ENCODE data around the gene XCR1.
"Not testable (repeated sequence)": the region's sequence is repeated elsewhere in the genome, so short reads cannot be mapped to it uniquely, and the experiment has no call there.

XCR1 gene, protein sequence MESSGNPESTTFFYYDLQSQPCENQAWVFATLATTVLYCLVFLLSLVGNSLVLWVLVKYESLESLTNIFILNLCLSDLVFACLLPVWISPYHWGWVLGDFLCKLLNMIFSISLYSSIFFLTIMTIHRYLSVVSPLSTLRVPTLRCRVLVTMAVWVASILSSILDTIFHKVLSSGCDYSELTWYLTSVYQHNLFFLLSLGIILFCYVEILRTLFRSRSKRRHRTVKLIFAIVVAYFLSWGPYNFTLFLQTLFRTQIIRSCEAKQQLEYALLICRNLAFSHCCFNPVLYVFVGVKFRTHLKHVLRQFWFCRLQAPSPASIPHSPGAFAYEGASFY

DNA sequence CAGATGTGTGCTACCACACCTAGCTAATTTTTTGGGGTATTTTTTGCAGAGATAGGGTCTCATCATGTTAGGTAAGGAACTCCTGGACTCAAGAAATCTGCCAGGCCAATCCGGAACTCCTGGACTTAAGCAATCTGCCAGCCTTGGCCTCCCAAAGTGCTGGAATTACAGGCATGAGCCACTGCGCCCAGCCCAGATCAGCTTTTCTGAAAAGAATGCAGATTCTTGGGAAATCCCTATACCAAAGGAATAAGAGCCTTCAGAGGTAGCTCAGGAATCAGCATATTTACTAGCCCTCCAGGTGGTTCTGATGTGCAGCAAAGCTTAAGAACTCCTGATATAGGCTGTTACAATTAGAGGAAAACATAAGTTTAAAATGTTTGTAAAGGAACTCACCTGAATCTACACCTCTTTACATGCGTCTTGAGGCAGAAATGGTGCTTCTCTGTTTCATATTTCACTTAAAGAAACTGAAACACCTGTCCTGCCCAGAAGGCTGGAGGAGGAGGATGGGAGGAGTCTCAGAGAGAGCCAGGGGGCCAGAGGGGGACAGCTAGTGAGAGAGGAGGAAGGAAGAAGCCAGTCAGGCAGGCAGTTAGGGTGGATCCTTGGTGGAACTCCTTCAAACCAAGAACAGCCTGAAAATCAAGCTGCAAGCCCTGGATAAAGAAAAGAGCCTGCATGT, at the start of gene XCR1:
TSS of gene XCR1 (minus strand) at position 463 of the 685 bp plus-strand sequence. CDS start 5,536 bp downstream, outside the sequence.
- in situ Hi-C loops (cut with MboI; ENCODE audit: low sequenced_read_pairs), result no loop called here

DNA sequence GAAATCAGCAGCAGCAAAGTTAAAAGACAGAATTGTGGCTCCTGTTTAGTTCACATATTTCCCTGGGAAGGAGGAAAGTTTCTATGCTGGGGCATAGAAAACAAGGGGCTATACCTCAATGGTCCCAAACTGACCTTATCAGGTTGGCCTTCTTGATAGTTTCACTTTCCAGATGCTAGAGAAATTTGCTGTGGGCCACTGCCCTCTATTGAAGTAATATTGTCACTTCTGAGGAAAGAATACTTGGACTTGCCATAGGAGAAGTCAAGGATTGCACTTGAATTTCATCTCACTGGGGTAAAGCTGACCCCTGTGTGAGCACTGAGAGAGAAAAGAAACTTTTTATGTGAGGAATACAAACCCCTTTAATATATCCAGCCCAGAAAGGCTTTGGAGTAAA, 49.3 kb upstream of the XCR1 start:
- in situ Hi-C loops (cut with MboI; ENCODE audit: low sequenced_read_pairs), result loop anchor here (10.0 kb wide), 1 partner anchor 132 kb away; the partner anchor contains the start of gene CXCR6

DNA sequence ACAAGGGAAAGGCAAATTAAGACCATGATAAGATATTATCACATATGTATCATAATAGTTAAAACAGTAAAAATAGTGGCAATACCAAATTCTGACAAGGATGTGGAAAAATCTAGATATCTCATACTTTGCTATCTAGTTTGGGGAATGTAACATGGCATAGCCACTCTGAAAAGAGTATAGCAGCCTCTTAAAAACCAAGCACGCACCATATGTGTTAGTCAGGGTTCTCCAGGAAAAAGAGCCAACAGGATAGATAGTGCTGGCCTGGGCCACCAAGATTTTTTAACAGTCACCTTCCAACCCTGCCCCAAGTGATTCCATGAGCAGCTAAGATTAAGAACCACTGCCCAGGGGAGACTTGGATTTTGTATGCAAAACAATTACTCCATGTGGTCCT, 48.5 kb upstream of the XCR1 start:
- in situ Hi-C loops (cut with MboI; ENCODE audit: low sequenced_read_pairs), result loop anchor here (10.0 kb wide), 1 partner anchor 131 kb away; the partner anchor contains the start of gene CXCR6

DNA sequence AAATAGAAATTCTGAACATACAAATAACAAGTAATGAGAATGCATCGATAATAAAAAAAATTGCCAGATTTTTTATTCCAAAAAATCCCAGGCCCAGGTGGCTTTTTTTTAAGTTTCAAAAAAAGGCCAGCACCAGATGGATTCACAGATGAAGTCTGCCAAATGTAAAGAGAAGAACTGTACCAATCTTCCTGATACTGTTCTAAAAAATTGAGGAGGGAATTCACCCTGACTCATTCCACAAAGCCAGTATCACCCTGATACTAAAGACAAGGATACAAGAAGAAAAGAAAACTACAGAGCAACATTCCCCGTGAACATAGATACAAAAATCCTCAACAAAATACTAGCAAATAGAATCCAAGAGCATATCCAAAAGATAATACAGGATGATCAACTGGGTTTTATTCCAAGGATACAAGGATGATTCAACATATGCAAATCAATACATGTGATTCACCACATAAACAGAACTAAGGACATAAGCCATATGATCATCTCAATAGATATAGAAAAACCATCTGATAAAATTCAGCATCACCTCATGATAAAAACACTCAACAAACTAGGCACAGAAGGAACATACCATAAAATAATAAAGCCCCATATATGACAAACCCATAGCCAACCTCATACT, 44.1 kb upstream of the XCR1 start:
- in situ Hi-C loops (cut with MboI; ENCODE audit: low sequenced_read_pairs), result loop anchor here (10.0 kb wide), 1 partner anchor 127 kb away; the partner anchor contains the start of gene CXCR6

DNA sequence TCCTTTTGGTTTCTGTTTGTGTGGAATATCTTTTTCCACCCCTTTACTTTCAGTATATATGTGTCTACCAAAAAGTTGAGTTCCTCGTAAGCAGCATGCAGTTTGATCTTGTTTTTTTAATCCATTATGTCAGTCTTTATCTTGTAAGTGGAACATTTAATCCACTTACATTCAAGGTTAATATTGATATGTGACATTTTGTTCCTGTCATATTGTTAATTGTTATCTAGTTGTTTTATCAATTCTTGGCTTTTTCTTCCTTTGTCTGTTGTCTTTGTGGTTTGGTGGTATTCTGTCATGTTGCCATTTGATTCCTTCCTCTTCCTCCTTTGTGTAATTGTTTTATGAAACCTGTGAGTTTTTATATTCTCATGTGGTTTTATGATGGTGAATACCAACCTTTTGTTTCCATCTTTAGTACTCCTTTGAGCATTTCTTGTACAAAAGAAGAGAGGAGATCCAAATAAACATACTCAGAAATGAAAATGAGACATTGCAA, 43.4 kb upstream of the XCR1 start:
- in situ Hi-C loops (cut with MboI; ENCODE audit: low sequenced_read_pairs), result loop anchor here (10.0 kb wide), 1 partner anchor 126 kb away; the partner anchor contains the start of gene CXCR6

DNA sequence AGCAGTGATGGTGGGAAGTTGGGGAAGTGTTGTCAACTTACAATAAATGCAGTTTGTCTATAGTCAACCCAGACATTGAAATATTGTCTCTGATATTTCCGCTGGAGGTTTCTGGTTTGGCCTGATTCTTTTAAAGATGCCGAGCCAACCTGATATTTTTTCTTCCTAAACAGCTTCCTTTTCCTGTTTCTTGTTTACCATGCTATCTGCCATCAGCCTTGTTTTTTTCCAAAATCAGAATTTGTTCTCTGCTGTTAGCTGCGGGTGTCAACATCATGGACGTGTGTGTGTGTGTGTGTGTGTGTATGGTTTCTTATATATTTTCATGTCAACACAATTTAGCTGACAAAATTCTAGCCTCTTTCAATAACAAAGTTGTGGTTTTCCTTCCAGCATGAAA, 41.2 kb upstream of the XCR1 start:
- in situ Hi-C loops (cut with MboI; ENCODE audit: low sequenced_read_pairs), result no loop called here

DNA sequence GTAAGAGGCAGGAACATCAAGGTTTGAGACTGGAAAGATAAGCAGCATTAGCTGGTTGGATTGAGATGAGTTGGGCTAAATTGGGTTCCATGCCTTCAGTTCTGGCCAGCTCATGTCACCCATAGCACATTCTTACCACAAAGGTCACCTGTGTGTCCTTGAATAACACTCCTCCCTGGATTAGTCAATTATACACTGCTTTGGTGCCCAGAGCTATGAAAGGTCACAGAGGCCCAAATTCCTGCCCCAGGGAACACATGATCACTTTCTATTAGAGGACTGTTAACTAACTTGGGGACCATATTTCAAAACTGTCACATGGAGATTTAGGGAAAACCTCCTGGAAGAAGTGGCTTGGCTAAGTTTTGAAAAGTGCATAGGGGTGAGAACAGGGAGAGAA, 40.1 kb upstream of the XCR1 start:
- in situ Hi-C loops (cut with MboI; ENCODE audit: low sequenced_read_pairs), result no loop called here

DNA sequence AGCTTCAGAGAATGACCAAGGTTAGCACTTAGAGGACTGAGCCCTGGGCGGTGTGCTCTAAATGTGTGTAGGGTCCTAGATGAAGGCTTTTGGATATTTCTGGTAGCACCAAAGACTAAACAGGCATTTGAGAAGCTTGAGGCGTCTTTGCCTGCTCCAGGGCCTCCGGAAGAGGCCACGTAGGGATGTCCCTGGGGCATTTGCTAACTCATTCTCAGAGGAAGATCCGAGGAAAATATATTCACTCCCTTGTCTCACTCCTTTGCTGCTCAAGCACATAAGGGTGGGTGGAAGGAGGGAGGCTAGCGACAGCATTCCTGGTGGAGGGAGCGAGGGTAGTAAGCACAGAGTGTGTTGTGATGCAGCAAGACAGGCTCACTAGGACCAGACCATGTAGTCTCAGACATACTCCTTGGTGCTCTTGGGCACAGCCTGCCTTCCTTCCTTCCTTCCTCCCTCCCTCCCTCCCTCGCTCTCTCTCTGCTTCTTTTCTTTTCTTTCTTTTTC, 38.5 kb upstream of the XCR1 start:
- in situ Hi-C loops (cut with MboI; ENCODE audit: low sequenced_read_pairs), result no loop called here

DNA sequence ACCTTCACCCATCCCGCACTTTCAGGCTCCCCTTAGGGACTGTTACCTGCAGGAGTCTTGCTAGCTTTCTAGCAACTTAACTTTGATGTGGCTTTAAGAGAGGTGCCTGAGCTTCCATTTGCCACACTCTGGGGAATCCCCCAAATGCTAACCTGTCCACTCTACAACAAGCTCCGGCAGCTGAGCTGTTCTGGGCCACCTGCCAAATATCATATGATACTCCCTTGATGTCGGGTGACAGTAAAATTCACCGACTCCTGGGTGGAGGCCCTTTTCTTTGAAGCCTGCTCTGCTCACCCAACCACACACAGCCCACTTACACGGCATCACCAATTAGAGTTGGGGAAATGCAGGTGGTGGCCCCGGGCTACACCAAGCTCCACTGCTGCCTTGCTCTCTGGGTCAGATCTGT, 38.0 kb upstream of the XCR1 start:
- in situ Hi-C loops (cut with MboI; ENCODE audit: low sequenced_read_pairs), result no loop called here

DNA sequence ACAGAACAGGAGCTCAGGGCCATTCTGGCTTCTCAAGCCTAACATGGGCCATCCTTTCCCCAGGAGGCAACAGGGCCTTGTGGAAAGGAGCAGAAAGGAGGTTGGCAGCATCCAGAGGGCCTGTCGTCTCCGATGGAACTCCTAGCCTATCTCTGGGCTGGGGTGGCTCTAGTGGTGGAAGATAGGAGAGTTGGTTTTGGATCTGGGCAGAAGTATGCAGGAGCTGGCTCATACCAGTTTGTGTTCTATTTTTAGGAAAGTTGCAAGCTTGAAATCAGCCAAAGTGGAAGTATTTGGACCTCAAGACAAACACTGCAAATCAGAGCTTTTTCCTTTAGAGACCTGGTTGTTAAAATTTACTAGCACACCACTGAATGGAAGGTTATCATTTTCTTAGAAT, 35.4 kb upstream of the XCR1 start:
- in situ Hi-C loops (cut with MboI; ENCODE audit: low sequenced_read_pairs), result no loop called here

DNA sequence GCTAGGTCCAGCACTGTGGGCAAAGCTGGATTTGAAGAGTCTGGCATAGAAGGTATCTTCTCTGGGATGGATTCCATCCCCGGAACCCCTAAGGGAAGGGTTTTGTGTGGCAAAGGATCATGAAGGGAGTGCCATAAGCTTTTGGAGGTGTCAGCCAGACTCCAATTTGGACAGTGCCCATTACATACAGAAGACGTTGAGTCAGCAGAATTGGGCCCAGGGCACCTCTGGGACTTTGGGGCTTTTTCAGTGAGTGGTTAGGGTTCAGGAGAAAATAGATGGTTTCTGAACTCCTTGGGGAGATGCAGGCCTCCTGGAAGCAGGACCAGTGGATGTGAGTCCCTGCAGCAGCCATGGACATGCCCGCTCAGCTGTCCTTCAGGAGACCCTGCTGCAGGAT, 34.6 kb upstream of the XCR1 start:
- in situ Hi-C loops (cut with MboI; ENCODE audit: low sequenced_read_pairs), result no loop called here

DNA sequence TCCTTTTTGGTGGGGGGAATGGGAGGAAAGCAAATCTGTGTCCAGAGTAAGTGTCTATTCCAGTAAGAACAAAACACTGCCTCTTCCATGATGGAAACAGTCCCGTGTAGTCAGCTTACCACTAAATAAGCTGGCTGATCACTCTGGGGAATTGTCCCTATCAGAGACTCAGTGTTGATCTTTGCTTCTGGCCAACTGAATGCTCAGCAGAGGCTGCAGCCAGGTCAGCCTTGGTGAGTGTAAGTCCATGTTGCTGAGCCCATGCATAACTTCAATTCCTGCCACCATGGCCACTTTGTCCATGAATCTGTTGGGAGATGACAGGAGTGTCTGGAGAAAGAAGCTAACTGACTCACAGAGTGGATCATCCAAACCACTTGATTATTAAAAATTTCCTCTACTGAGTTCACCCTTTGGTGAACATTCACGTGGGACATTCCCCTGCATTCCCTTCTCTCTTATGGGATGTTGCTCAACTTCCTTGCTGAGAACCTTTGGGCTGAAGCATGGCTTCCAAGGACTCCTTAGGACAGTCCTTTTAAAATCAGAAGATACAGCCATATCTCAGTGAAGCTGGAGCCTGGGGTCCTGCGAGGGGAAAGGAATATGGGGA, 33.9 kb upstream of the XCR1 start:
- in situ Hi-C loops (cut with MboI; ENCODE audit: low sequenced_read_pairs), result no loop called here

DNA sequence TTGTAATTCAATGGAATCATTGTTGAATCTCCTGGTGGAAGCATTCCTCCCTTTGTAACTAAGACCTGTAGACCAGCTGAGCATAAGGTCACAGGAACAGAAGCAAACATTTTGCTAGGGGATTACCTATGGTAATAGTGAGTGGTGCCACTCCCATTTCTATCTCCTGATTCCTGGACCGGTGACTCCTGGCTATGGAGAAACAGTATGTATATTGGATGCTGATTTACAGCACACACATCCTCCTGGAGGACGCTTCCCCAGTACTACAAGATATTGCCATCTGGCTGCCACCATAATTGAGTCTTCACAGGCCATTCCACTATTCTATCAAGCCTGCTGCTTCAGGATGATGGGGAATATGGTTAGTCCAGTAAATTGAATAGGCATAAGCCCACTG, 33.3 kb upstream of the XCR1 start:
- in situ Hi-C loops (cut with MboI; ENCODE audit: low sequenced_read_pairs), result no loop called here

DNA sequence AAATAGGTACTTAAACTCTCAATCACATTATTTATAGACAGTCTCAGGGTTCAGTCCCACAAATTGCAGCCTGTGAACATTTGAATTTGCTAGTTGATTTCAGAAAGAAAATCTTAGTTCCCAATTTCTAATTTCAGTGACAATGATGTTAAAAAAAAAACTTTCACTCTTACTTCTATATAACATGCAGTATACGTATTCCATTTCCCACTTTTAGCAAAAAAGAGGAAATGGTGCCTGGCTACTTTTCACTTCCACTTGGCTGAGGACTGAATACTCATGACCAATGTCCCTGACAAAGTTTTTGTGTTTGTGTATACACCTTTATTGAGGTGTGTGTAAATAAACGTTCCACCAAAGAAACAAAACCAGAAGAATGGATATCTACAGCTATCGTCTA, 32.1 kb upstream of the XCR1 start:
- in situ Hi-C loops (cut with MboI; ENCODE audit: low sequenced_read_pairs), result no loop called here

DNA sequence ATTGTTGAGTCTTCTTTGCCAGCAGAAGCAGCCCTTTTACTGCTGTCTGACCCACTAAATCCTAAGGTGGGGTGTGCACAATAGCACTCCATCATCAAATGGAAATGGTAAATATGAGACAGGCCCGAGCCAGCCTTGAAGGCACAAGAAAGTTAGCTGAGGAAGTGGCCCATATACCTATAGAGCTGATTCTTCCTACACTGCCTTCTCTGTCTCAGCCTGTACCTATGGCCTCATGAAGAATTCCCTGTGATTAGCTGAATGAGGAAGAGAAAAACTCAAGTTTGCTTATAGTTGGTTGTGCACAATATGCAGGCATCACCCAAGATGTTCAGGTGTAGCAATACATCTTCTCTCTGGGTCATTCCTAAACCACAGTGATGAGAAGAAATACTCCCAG, 31.7 kb upstream of the XCR1 start:
- in situ Hi-C loops (cut with MboI; ENCODE audit: low sequenced_read_pairs), result no loop called here

DNA sequence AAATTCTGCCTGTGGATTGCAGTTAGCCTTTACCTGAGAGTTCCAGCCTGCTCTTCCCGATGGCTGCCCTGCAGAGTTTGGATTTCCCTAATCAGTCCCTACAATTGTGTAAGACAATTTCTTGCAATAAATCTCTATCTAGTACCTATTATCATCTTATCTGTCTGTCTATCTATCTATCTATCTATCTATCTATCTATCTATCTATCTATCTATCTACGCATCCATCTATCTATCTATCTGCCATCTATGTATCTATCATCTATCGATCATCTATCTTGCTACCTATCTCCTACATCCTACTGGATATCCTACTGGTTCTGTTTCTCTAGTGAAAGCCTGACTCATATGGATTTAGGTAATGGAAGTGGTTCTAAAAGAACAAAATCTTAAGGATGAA, 30.4 kb upstream of the XCR1 start:
- in situ Hi-C loops (cut with MboI; ENCODE audit: low sequenced_read_pairs), result no loop called here

DNA sequence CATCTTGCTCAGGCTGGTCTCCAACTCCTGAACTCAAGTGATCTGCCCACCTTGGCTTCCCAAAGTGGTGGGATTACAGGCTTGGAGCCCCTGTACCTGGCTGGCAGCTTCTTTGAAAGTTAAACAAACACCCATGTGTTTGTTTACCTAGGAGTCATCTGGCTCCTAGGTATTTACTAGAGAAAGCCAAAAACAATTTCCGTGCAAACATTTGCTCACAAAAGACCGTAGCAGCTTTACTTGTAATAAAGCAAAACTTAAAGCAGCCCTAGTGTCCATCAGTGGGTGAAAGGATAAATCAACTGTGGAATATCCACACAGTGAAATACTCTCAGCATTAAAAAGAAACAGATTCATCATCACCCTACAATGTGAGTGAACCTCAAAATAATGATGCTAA, 29.4 kb upstream of the XCR1 start:
- in situ Hi-C loops (cut with MboI; ENCODE audit: low sequenced_read_pairs), result no loop called here

DNA sequence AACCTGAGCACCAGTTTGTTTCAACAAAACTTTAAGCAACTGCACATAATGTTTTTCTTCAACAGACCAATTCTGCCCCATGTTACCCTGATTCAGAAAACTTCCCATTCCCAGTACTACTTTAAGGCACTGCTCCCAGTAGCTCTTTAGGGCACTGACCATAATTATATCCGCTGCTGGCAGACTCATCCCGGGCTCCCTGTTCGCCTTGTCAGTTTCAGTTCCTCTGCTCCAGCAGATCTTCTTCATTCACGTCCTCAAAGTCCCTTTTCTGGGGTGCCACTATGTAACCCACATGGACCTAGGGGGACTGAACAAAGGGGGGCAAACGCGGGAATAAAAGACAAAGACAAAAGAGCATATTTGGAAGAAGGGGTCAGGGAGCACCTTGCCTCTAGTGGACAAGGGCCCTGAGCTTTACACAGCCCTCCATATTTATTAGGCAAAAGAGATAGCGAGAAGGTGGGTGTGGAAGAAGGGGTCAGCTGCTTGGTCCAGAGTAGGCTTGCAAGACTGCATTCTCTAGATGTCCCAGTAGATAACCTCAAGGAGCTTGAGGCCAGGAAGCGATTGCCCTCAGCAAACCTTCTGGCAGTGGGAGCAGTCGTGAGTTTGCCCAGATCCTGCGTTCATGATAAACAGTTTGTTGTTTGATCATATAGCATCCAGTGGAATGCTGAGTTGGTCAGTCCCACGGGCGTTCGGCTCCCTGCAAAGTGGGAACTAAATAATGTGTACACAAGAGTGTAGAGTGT, 26.7 kb upstream of the XCR1 start:
- in situ Hi-C loops (cut with MboI; ENCODE audit: low sequenced_read_pairs), result not testable (repeated sequence)

DNA sequence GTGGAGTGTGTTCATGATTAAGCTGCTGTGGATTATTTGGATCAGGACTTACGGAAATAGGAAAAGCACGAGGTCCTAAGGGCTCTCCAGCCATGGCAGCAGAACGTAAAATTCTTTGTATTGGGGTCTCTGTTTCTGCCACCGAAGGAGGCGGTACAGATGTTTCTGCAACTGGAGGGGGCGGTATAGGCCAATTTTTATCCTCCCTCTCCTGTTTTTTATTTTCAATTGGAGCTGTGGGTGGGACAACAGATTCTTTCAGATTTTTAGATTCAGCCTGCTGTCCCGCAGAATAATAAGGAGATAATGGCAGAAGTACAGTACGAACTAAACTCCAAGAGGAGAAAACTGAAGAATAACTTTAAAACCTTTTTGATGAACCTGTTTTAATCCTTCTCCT, 26.0 kb upstream of the XCR1 start:
- in situ Hi-C loops (cut with MboI; ENCODE audit: low sequenced_read_pairs), result not testable (repeated sequence)

DNA sequence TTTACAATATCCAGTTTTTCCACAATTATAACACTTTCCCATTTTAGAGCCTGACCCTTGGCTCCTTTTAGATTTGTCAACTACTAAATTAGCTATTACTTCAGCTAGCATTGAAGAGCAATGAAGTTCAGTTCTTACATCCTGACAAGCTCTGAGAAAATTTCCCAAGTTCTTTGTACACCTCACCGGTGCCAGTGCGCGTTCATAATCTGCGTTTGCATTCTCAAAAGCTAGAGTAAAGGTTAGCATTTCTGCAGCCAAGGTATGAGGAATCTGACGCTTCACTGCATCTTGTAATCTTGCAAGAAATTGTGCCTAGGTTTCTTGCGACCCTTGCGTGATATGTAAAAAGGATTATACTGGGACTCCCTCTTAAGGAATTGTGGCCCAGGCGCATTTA, 25.2 kb upstream of the XCR1 start:
- in situ Hi-C loops (cut with MboI; ENCODE audit: low sequenced_read_pairs), result no loop called here

Data from HL-60/S4 (cell line).